CD14-positive monocyte (primary cell): ENCODE measurements around the gene FBXW11. TPM values are rescaled to one million over a fixed set of nuclear protein-coding genes. Genes with fewer than 3 reads are reported as not detected.

Experiments
- DNase-seq, 3 donors: peaks; one replicate each; pipeline ENCODE4 v3.0.0-alpha.2; 2011 to 2022
- H2AFZ ChIP-seq: 2 replicates; pipeline ENCODE4 v1.6.0; 2012; ENCODE audit warnings: mild to moderate bottlenecking, low read depth, low read length, inconsistent platforms; ENCODE audit not compliant: insufficient read depth, poor library complexity, severe bottlenecking
- H3K27ac ChIP-seq, 2 donors: 1 replicate in 1 of 2; 2 replicates in 1 of 2; pipeline ENCODE4 v1.5.1; 2012 to 2013; ENCODE audit warnings: low read length in 2 of 2, control low read depth in 1 of 2, inconsistent platforms in 1 of 2, low read depth in 1 of 2, mild to moderate bottlenecking in 1 of 2
- H3K27me3 ChIP-seq, 2 donors: one replicate each; pipeline versions ENCODE4 v1.6.0 to v1.6.1; 2011 to 2013; ENCODE audit warnings: low read length in 2 of 2; ENCODE audit not compliant: control insufficient read depth in 2 of 2, insufficient read depth in 2 of 2
- H3K36me3 ChIP-seq, 2 donors: replicated peaks in 1 of 2; 1 replicate in 1 of 2; 2 replicates in 1 of 2; pipeline versions ENCODE4 v1.5.1 to v1.6.1; 2012 to 2013; ENCODE audit warnings: low read length in 2 of 2, control low read depth in 1 of 2, inconsistent platforms in 1 of 2, mild to moderate bottlenecking in 1 of 2; ENCODE audit not compliant: insufficient read depth in 2 of 2, control insufficient read depth in 1 of 2
- H3K4me1 ChIP-seq, 2 donors: 1 replicate in 1 of 2; 2 replicates in 1 of 2; pipeline versions ENCODE4 v1.5.1 to v1.6.1; 2012 to 2013; ENCODE audit warnings: low read length in 2 of 2, control low read depth in 1 of 2, inconsistent platforms in 1 of 2, mild to moderate bottlenecking in 1 of 2, moderate library complexity in 1 of 2; ENCODE audit not compliant: insufficient read depth in 2 of 2, control insufficient read depth in 1 of 2
- H3K4me2 ChIP-seq: replicated peaks from 2 replicates; pipeline ENCODE3; 2012; ENCODE audit warnings: low read length, moderate library complexity, mild to moderate bottlenecking; ENCODE audit not compliant: poor library complexity, severe bottlenecking; ENCODE audit errors: extremely low read depth
- H3K4me3 ChIP-seq, 3 experiments: fragments of 200-600 bp in 1 of 3; sonication (generic) in 1 of 3; replicated peaks in 1 of 3; 1 replicate in 2 of 3; 2 replicates in 1 of 3; pipeline ENCODE4 v1.5.1; 2011 to 2013; ENCODE audit warnings: low read length in 3 of 3, mild to moderate bottlenecking in 3 of 3, control low read depth in 2 of 3, low read depth in 2 of 3, inconsistent platforms in 1 of 3, moderate library complexity in 1 of 3
- H3K79me2 ChIP-seq: 2 replicates; pipeline ENCODE4 v1.6.0; 2012; ENCODE audit warnings: mild to moderate bottlenecking, control low read depth, inconsistent platforms, low read length, moderate library complexity; ENCODE audit not compliant: insufficient read depth
- H3K9ac ChIP-seq: 2 replicates; pipeline ENCODE4 v1.6.0; 2017; ENCODE audit warnings: low read length, mild to moderate bottlenecking; ENCODE audit not compliant: insufficient read depth, poor library complexity, severe bottlenecking
- H3K9me3 ChIP-seq, 2 donors: replicated peaks in 1 of 2; 1 replicate in 1 of 2; 2 replicates in 1 of 2; pipeline versions ENCODE4 v1.5.1 to v1.6.1; 2012 to 2013; ENCODE audit warnings: low read length in 2 of 2, control low read depth in 1 of 2; ENCODE audit not compliant: control insufficient read depth in 1 of 2, insufficient read depth in 1 of 2
- H4K20me1 ChIP-seq: 2 replicates; pipeline ENCODE4 v1.6.0; 2012; ENCODE audit warnings: mild to moderate bottlenecking, low read length, control low read depth, moderate library complexity; ENCODE audit not compliant: insufficient read depth
- H3K27ac Mint-ChIP-seq, 7 donors: one replicate each; pipeline ENCODE4 v1.8.0; 2020; ENCODE audit warnings: mild to moderate bottlenecking in 7 of 7, mixed read lengths in 7 of 7, moderate library complexity in 6 of 7, inconsistent platforms in 2 of 7
- H3K27me3 Mint-ChIP-seq, 3 donors: one replicate each; pipeline ENCODE4 v1.8.0; 2021 to 2022; ENCODE audit warnings: low read depth in 3 of 3, mild to moderate bottlenecking in 3 of 3, mixed read lengths in 3 of 3, moderate library complexity in 3 of 3, inconsistent platforms in 1 of 3
- H3K36me3 Mint-ChIP-seq, 2 donors: one replicate each; pipeline ENCODE4 v1.8.0; 2020; ENCODE audit warnings: mixed read lengths in 2 of 2, inconsistent platforms in 1 of 2, mild to moderate bottlenecking in 1 of 2
- H3K4me1 Mint-ChIP-seq: one replicate; pipeline ENCODE4 v1.8.0; 2020; ENCODE audit warnings: mild to moderate bottlenecking, mixed read lengths
- H3K4me3 Mint-ChIP-seq, 2 donors: one replicate each; pipeline ENCODE4 v1.8.0; 2020; ENCODE audit warnings: mild to moderate bottlenecking in 2 of 2, mixed read lengths in 2 of 2, moderate library complexity in 1 of 2
- H3K9me3 Mint-ChIP-seq, 7 donors: one replicate each; pipeline ENCODE4 v1.8.0; 2020 to 2022; ENCODE audit warnings: mixed read lengths in 7 of 7, mild to moderate bottlenecking in 6 of 7, moderate library complexity in 6 of 7, inconsistent platforms in 2 of 7
- CTCF ChIP-seq: fragments of 200-600 bp; IDR thresholded peaks from one replicate; pipeline ENCODE4 v1.8.0; 2022; ENCODE audit warnings: antibody characterized with exemption, mild to moderate bottlenecking
- WGBS: methylation state at CpG from one replicate; pipeline ENCODE4 v1.1.5; 2013; ENCODE audit warnings: missing lambda C conversion rate; ENCODE audit not compliant: insufficient coverage; 5-methylcytosine and 5-hydroxymethylcytosine counted together
- intact Hi-C, 2 donors: fragments of 100-400 bp; cut with micrococcal nuclease; formaldehyde crosslinking; loops; one replicate each; pipeline versions ENCODE4 v1.15.0 to v1.15.1; 2023
- polyA plus RNA-seq, 3 donors: library from polyadenylated mRNA; depleted of rRNA in 1 of 3; unstranded in 2 of 3; stranded (reverse) in 1 of 3; fragments of 300-500 nt in 2 of 3; fragments of >200 nt in 1 of 3; fragmentation: Illumina TruSeq in 2 of 3; gene quantifications; 1 replicate in 2 of 3; 2 replicates in 1 of 3; pipeline ENCODE4 v1.2.3, GENCODE V29; 2012 to 2021

Gene FBXW11
- polyA plus RNA-seq, 3 donors: 15.0 to 24.5 (median 18.2) TPM

- H3K9ac ChIP-seq: no peak overlapping the region
- H3K4me2 ChIP-seq: no peak overlapping the region
- no peaks in the 10 kb centered on the region for H3K36me3 ChIP-seq
- peaks cover 2 to 13% (median 9%) of the 10 kb centered on the region in 7 donors for H3K9me3 Mint-ChIP-seq
- H3K27me3 Mint-ChIP-seq: peaks cover 0 to 7% (median 0%) of the 10 kb centered on the region in 3 donors
- H3K27ac ChIP-seq: no peak overlapping the region
- H3K4me1 ChIP-seq: no peaks in the 10 kb centered on the region
- no peak overlapping the region for H2AFZ ChIP-seq
- H3K4me3 Mint-ChIP-seq: no peak overlapping the region
- no peak for DNase-seq
- no CpG with 5 or more reads among the region's 1 CpG for WGBS
- intact Hi-C loops: no loop called here
- TF ChIP-seq CTCF: no peak
- no peaks in the 10 kb centered on the region for H3K79me2 ChIP-seq
- no peaks in the 10 kb centered on the region for H3K4me1 Mint-ChIP-seq
- H3K27me3 ChIP-seq: no peaks in the 10 kb centered on the region
- H3K27ac Mint-ChIP-seq: no peak overlapping the region
- no peaks in the 10 kb centered on the region for H3K36me3 Mint-ChIP-seq
- no peak overlapping the region for H3K4me3 ChIP-seq
- H3K9me3 ChIP-seq: peaks cover 3 to 5% of the 10 kb centered on the region in 2 donors
- no peaks in the 10 kb centered on the region for H4K20me1 ChIP-seq
Observed at GRCh38 chr5:171830686-171831085, 175.8 kb downstream of the FBXW11 start.

DNA sequence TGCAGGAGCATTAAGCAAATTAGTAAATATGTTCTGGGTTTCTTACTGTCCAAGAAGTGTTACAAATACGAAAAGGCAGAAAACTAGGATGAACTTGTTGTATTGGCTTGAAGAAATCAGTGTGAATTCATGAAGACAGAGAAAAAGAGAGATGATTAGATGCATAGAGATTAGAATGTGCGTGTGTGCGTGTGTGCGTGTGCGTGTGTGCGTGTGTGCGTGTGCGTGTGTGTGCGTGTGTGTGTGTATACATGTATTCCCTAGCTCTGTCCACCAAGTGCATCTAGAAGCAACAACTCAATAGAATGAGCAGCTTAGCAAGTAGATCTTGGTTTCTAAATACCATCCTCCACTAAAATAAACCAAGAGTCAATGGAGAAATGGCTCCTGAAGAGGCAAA is 179.3 kb downstream of the FBXW11 start:
- Histone ChIP-seq H2AFZ (no peak overlapping the region), H3K9me3 (peaks cover 0 to 3% of the 10 kb centered on the region in 2 donors), H3K27ac (no peak overlapping the region), H3K79me2 (no peaks in the 10 kb centered on the region), H3K4me3 (no peak overlapping the region), H3K4me1 (no peaks in the 10 kb centered on the region), H4K20me1 (no peaks in the 10 kb centered on the region), H3K27me3 (no peaks in the 10 kb centered on the region), H3K36me3 (no peaks in the 10 kb centered on the region), H3K9ac (no peak overlapping the region), H3K4me2 (no peak overlapping the region)
- no peak for TF ChIP-seq CTCF
- Mint-ChIP-seq H3K36me3 (no peaks in the 10 kb centered on the region), H3K9me3 (peaks cover 2 to 6% (median 4%) of the 10 kb centered on the region in 7 donors), H3K4me3 (no peak overlapping the region), H3K4me1 (no peaks in the 10 kb centered on the region), H3K27ac (no peak overlapping the region), H3K27me3 (peaks cover 0 to 6% (median 0%) of the 10 kb centered on the region in 3 donors)
- 100% methylated on average over 1 of the region's 9 CpGs for WGBS
- no peak for DNase-seq
- intact Hi-C loops: no loop called here
